Osteocyte (in vitro differentiated cells): ENCODE results near the gene KCNJ11. TPM values are rescaled to one million over a fixed set of nuclear protein-coding genes. Genes with fewer than 3 reads are reported as not detected.

ENCODE experiments used
- DNase-seq: peaks from one replicate; pipeline ENCODE4 v3.0.0; 2021; ENCODE audit warnings: mixed read lengths; ENCODE audit not compliant: unreplicated experiment; ENCODE audit errors: extremely low spot score
- H3K27ac Mint-ChIP-seq: one replicate; pipeline ENCODE4 v1.8.0; 2021; ENCODE audit warnings: mild to moderate bottlenecking, mixed read lengths; ENCODE audit not compliant: unreplicated experiment
- H3K27me3 Mint-ChIP-seq: one replicate; pipeline ENCODE4 v1.8.0; 2021; ENCODE audit warnings: mixed read lengths; ENCODE audit not compliant: unreplicated experiment
- H3K36me3 Mint-ChIP-seq: one replicate; pipeline ENCODE4 v1.8.0; 2021; ENCODE audit warnings: mixed read lengths; ENCODE audit not compliant: unreplicated experiment
- H3K4me1 Mint-ChIP-seq: one replicate; pipeline ENCODE4 v1.8.0; 2021; ENCODE audit warnings: mixed read lengths; ENCODE audit not compliant: unreplicated experiment
- H3K4me3 Mint-ChIP-seq: one replicate; pipeline ENCODE4 v1.8.0; 2021; ENCODE audit warnings: mild to moderate bottlenecking, moderate library complexity, mixed read lengths; ENCODE audit not compliant: unreplicated experiment
- H3K9me3 Mint-ChIP-seq: one replicate; pipeline ENCODE4 v1.8.0; 2021; ENCODE audit warnings: mixed read lengths; ENCODE audit not compliant: unreplicated experiment
- total RNA-seq: library from RNA; stranded (reverse); gene quantifications from 2 replicates; pipeline ENCODE4 v1.2.1, GENCODE V29; 2021
- TF ChIP-seq, protein P1 (sequence below): fragments of 200-600 bp; sonication (generic); IDR thresholded peaks from 2 replicates; pipeline ENCODE4 v1.5.0; 2021; ENCODE audit warnings: antibody characterized with exemption, mild to moderate bottlenecking, moderate library complexity

KCNJ11 gene
- total RNA-seq, 1 donor from 2014 or later: not detected

DNA sequence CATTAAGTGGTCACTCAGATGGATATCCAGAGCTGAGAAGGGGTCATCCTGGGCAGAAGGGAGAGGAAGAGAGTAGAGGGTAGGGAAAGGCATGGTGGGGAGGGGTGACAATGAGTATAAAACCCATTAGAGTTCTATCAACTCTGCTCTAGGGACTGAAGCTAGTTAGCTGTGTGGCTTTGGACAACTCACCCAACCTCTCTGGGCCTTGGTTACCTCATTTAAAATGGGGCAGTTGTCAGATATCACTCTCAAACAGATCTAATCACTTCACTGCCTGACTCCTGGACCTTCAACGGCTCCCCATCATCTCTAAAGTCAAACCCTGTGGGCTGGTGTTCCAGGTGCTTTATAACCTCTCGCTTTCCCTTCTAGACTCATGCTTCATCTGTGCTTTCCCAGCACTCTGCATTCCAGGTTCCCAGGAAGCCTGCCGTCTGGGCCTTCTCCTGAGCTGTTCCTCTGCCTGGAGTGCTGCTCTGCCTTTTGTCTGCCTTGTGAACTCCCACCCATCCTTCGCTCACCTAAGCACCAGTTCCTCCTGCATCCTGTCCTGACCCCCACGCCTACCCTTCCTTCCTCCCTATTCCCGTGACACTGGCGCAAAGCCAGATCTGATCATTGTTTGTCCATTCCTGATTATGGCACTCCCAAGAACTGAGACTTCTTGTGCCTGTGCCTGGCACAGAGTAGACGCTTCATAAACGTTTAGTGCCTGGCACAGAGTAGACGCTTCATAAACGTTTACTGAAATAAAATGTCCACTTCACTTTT is 22.3 kb upstream of the KCNJ11 start:
- H3K4me3 Mint-ChIP-seq: no peak overlapping the region
- peaks cover 19% of the 10 kb centered on the region for H3K27me3 Mint-ChIP-seq
- H3K9me3 Mint-ChIP-seq: no peaks in the 10 kb centered on the region
- H3K27ac Mint-ChIP-seq: no peak overlapping the region
- TF ChIP-seq, protein P1, sequence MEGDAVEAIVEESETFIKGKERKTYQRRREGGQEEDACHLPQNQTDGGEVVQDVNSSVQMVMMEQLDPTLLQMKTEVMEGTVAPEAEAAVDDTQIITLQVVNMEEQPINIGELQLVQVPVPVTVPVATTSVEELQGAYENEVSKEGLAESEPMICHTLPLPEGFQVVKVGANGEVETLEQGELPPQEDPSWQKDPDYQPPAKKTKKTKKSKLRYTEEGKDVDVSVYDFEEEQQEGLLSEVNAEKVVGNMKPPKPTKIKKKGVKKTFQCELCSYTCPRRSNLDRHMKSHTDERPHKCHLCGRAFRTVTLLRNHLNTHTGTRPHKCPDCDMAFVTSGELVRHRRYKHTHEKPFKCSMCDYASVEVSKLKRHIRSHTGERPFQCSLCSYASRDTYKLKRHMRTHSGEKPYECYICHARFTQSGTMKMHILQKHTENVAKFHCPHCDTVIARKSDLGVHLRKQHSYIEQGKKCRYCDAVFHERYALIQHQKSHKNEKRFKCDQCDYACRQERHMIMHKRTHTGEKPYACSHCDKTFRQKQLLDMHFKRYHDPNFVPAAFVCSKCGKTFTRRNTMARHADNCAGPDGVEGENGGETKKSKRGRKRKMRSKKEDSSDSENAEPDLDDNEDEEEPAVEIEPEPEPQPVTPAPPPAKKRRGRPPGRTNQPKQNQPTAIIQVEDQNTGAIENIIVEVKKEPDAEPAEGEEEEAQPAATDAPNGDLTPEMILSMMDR: no peak
- H3K4me1 Mint-ChIP-seq: peaks cover 3% of the 10 kb centered on the region
- no peaks in the 10 kb centered on the region for H3K36me3 Mint-ChIP-seq
- no peak for DNase-seq

DNA sequence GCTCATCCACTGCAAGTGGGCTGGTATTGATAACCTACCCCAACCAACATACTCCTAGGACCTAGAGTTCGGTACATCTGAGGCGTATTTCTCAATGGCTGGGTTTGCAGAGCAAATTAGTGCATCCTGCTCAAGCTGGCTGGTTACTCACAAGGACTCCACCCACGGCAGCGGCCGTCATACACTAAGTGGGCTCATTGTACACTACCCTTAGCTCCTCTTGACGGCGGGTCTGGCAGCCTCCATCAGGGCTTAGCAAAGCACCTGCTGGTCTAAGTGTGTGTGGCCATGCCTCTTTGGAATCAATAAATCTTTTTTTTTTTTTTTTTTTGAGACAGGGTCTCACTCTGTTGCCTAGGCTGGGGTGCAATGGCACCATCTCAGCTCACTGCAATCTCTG is 20.2 kb upstream of the KCNJ11 start:
- Mint-ChIP-seq H3K4me1 (peaks cover 7% of the 10 kb centered on the region), H3K27me3 (peaks cover 9% of the 10 kb centered on the region), H3K27ac (no peak overlapping the region), H3K4me3 (no peak overlapping the region), H3K36me3 (no peaks in the 10 kb centered on the region), H3K9me3 (no peaks in the 10 kb centered on the region)
- TF ChIP-seq, protein P1: no peak
- no peak for DNase-seq

DNA sequence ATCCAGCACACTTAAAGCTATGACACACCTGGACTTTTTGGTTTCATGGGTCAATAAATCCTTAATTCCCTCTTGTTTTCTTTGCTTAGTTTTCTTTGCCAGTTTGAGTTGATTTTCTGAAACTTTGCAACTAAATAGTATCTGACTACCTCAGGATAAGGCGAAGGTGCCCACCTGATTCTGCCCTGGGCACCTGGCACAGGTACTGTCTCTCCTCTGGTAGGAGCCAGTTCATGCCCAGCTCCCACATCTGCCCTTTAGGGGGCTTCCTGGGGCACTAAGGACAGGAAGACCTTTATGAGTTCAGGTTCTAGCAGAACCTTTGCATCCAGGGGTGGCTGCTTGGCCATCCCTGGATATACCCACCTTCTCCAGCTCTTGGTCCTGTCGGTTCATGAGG is 19.6 kb upstream of the KCNJ11 start:
- Mint-ChIP-seq H3K9me3 (no peaks in the 10 kb centered on the region), H3K27me3 (peaks cover 6% of the 10 kb centered on the region), H3K27ac (no peak overlapping the region), H3K4me3 (no peak overlapping the region), H3K36me3 (no peaks in the 10 kb centered on the region), H3K4me1 (peaks cover 7% of the 10 kb centered on the region)
- no peak for DNase-seq
- TF ChIP-seq, protein P1: no peak

DNA sequence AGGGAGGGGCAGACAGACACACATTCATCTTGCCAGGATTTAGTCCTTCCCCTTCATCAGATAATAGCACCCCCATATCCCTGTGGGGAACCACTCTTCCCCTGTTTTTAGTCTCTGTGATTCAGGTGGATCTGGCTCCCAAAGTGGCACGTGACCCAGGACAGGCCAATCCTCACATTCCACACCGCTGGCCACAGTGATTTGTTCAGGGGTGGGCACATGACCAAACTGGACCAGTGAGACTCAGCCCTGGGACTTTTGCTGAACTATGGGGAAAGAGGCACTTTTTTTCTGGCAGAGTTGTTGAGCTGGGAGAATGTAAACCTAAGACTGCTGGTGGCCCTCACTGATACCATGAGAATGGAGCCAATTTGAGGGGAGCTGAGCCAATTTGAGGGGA is 19.1 kb upstream of the KCNJ11 start:
- Mint-ChIP-seq H3K9me3 (no peaks in the 10 kb centered on the region), H3K27ac (no peak overlapping the region), H3K27me3 (peaks cover 4% of the 10 kb centered on the region), H3K4me1 (peaks cover 7% of the 10 kb centered on the region), H3K36me3 (no peaks in the 10 kb centered on the region), H3K4me3 (no peak overlapping the region)
- TF ChIP-seq, protein P1: no peak
- no peak for DNase-seq

DNA sequence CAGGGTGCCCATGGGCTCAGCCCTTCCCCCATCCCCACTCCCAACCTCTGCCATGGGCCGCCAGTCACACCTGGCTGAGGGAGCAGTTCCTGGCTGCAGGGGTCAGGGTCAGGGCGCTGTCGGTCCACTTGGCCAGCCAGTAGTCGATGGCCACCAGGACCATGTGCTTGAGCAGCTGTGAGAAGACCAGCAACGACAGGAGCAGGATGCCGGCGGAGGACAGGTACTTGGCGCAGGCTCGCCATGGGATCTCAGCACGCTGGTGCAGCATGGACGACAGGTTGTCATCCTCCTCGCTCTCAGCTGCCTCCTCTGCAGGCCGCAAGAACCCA is 18.3 kb upstream of the KCNJ11 start:
- Mint-ChIP-seq H3K27ac (no peak overlapping the region), H3K36me3 (no peaks in the 10 kb centered on the region), H3K4me3 (no peak overlapping the region), H3K4me1 (peaks cover 7% of the 10 kb centered on the region), H3K9me3 (no peaks in the 10 kb centered on the region), H3K27me3 (peaks cover 4% of the 10 kb centered on the region)
- DNase-seq: no peak
- TF ChIP-seq, protein P1: no peak
